IMR-90 (cell line): ENCODE measurements around the gene CHMP3.

Source experiments
- BHLHE40 ChIP-seq: fragments of 150-350 bp; IDR thresholded peaks from 2 replicates; pipeline ENCODE4 v1.6.1; 2016; ENCODE audit warnings: mild to moderate bottlenecking, low read depth, low read length
- CEBPB ChIP-seq: IDR thresholded peaks from 2 replicates; pipeline ENCODE4 v1.6.1; 2012; ENCODE audit warnings: low read depth, low read length, improper control_type of control experiment
- CHD1 ChIP-seq: IDR thresholded peaks from 2 replicates; pipeline ENCODE4 v1.6.1; 2012; ENCODE audit warnings: low read depth, low read length, improper control_type of control experiment
- CTCF ChIP-seq: conservative IDR thresholded peaks from 2 replicates; pipeline ENCODE4 v1.5.1; 2012; ENCODE audit warnings: mild to moderate bottlenecking, low read depth, low read length, improper control_type of control experiment
- FOS ChIP-seq: fragments of 150-350 bp; IDR thresholded peaks from 2 replicates; pipeline ENCODE4 v1.6.1; 2016; ENCODE audit warnings: low read depth, low read length
- MAFK ChIP-seq: IDR thresholded peaks from 2 replicates; pipeline ENCODE4 v1.6.1; 2012; ENCODE audit warnings: low read depth, low read length, improper control_type of control experiment
- MXI1 ChIP-seq: IDR thresholded peaks from 2 replicates; pipeline ENCODE4 v1.6.1; 2012; ENCODE audit warnings: low read depth, mild to moderate bottlenecking, low read length, moderate library complexity, borderline replicate concordance
- POLR2A ChIP-seq: IDR thresholded peaks from 2 replicates; pipeline ENCODE4 v1.6.1; 2012; ENCODE audit warnings: mild to moderate bottlenecking, low read depth, low read length
- RAD21 ChIP-seq: IDR thresholded peaks from 2 replicates; pipeline ENCODE4 v1.6.1; 2012; ENCODE audit warnings: low read length, improper control_type of control experiment
- RCOR1 ChIP-seq: IDR thresholded peaks from 2 replicates; pipeline ENCODE4 v1.6.1; 2012; ENCODE audit warnings: mild to moderate bottlenecking, low read length, improper control_type of control experiment; ENCODE audit not compliant: insufficient replicate concordance
- RFX5 ChIP-seq: IDR thresholded peaks from 2 replicates; pipeline ENCODE4 v1.8.0; 2012; ENCODE audit warnings: low read depth, mild to moderate bottlenecking, low read length, moderate library complexity
- SMC3 ChIP-seq: fragments of 150-350 bp; IDR thresholded peaks from 2 replicates; pipeline ENCODE4 v1.6.1; 2016; ENCODE audit warnings: low read depth, mild to moderate bottlenecking, antibody characterized with exemption, low read length, moderate library complexity
- TF ChIP-seq, protein P1 (sequence below): fragments of 150-350 bp; IDR thresholded peaks from 2 replicates; pipeline ENCODE4 v1.6.1; 2017; ENCODE audit warnings: mild to moderate bottlenecking, antibody characterized with exemption, low read length, low read depth

- TF ChIP-seq CTCF (no peak), FOS (no peak), POLR2A (no peak), BHLHE40 (no peak), CHD1 (no peak), MAFK (no peak), RAD21 (no peak), RFX5 (no peak), MXI1 (no peak), CEBPB (no peak), SMC3 (no peak), RCOR1 (no peak)
- TF ChIP-seq, protein P1, sequence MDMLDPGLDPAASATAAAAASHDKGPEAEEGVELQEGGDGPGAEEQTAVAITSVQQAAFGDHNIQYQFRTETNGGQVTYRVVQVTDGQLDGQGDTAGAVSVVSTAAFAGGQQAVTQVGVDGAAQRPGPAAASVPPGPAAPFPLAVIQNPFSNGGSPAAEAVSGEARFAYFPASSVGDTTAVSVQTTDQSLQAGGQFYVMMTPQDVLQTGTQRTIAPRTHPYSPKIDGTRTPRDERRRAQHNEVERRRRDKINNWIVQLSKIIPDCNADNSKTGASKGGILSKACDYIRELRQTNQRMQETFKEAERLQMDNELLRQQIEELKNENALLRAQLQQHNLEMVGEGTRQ, result no peak
Measured at GRCh38 chr2:86577817-86578456, 14.7 kb upstream of the CHMP3 start.
